Measurements from ENCODE around the gene RAB11FIP4. TPM values are rescaled to one million over a fixed set of nuclear protein-coding genes. Genes with fewer than 3 reads are reported as not detected.

RAB11FIP4 gene
- total and polyA plus RNA-seq, 2 of the 8 experiments (the other 6 are each of a cell fraction or from before 2014, with no cell fraction given) = 21.7 to 53.2 TPM

GRCh38 chr17:31495022-31495885 is 103.8 kb downstream of the RAB11FIP4 start:
- H3K23ac ChIP-seq (ENCODE audit: insufficient read length) = no peak overlapping the region
- H3K4me3 ChIP-seq (ENCODE audit: extremely low read depth in 1 of 4, insufficient read depth in 2 of 4, low read depth in 3 of 4, low read length in 4 of 4) = no peak overlapping the region
- no peaks in the 10 kb centered on the region for H3K23me2 ChIP-seq (ENCODE audit: low read depth, low read length)
- DNase-seq (ENCODE audit: low read depth in 1 of 2, low spot score in 2 of 2) = no peak
- H3K9me3 ChIP-seq (ENCODE audit: insufficient read depth in 2 of 2, low read depth in 1 of 2, low read length in 1 of 2) = no peaks in the 10 kb centered on the region
- H4K5ac ChIP-seq (ENCODE audit: insufficient read length, low read depth, low read length) = no peak overlapping the region
- ChIA-PET CTCF (ENCODE audit: partially characterized antibody) (interaction anchor here (0.6 to 1.6 kb wide), 8 partner anchors 15 to 1222 kb away, joined by 3 to 5 read pairs (median 4); no protein-coding TSS in a partner anchor), POLR2A (ENCODE audit: partially characterized antibody) (no interaction called here)
- H3K36me3 ChIP-seq (ENCODE audit: control insufficient read depth in 2 of 4, insufficient read depth in 4 of 4, low read length in 3 of 4) = no peaks in the 10 kb centered on the region
- H2AK5ac ChIP-seq (ENCODE audit: low read depth, low read length) = peak overlapping the region; percentile 69; the same call in 1 of the 2 replicates
- no peak overlapping the region for H2BK120ac ChIP-seq (replicated peaks; ENCODE audit: low read depth, low read length)
- WGBS, 2 experiments (ENCODE audit: extremely low coverage in 1 of 2, insufficient coverage in 1 of 2, insufficient read length in 1 of 2, insufficient replicate concordance in 2 of 2, low coverage in 1 of 2, low lambda C conversion rate in 2 of 2, missing lambda C conversion rate in 1 of 2) = 90% methylated on average over 9 of the region's 10 CpGs; no CpG with 5 or more reads in 1 of the 2 experiments
- H3K27ac ChIP-seq (ENCODE audit: low read depth, low read length) = no peak overlapping the region
- H2AFZ ChIP-seq (ENCODE audit: low read length) = no peak overlapping the region
- peak overlapping the region; percentile 9 for H4K91ac ChIP-seq (replicated peaks; ENCODE audit: insufficient read length, low read length)
- H3K9ac ChIP-seq (replicated peaks in 1 of 4; ENCODE audit: extremely low read depth in 1 of 4, low read depth in 3 of 4, low read length in 3 of 4) = no peak overlapping the region
- no peak overlapping the region for H3K4me2 ChIP-seq (ENCODE audit: insufficient read depth in 1 of 2, low read depth in 2 of 2, low read length in 2 of 2)
- H2BK12ac ChIP-seq (ENCODE audit: low read depth, low read length) = no peak overlapping the region
- no peak overlapping the region for H2BK15ac ChIP-seq (ENCODE audit: low read length)
- peaks cover 0 to 82% of the 10 kb centered on the region in 2 experiments; a peak in 2 of 4 replicates for H3K79me2 ChIP-seq (ENCODE audit: control insufficient read depth in 1 of 2, insufficient read depth in 2 of 2, low read length in 2 of 2)
- H4K20me1 ChIP-seq (replicated peaks in 1 of 2; ENCODE audit: control insufficient read depth in 1 of 2, insufficient read depth in 2 of 2, low read length in 2 of 2) = peaks cover 5 to 24% of the 10 kb centered on the region in 2 experiments
- no peak overlapping the region for H2BK20ac ChIP-seq (ENCODE audit: low read length)
- no peak overlapping the region; the same call in 1 of the 2 replicates for H4K8ac ChIP-seq (ENCODE audit: extremely low read depth, insufficient read depth, low read length)
- H3K27me3 ChIP-seq (replicated peaks in 1 of 4; ENCODE audit: control insufficient read depth in 3 of 4, extremely low read depth in 1 of 4, insufficient read depth in 3 of 4, low read length in 3 of 4) = no peaks in the 10 kb centered on the region
- no peak overlapping the region for H3K4ac ChIP-seq (replicated peaks; ENCODE audit: insufficient read length, low read depth, low read length)
- no peak overlapping the region for H3K56ac ChIP-seq (replicated peaks; ENCODE audit: insufficient read length, low read depth, low read length)
- H3K4me1 ChIP-seq (replicated peaks in 1 of 4; ENCODE audit: control insufficient read depth in 3 of 4, insufficient read depth in 4 of 4, low read length in 3 of 4) = peaks cover 12 to 55% (median 31%) of the 10 kb centered on the region in 4 experiments
- H2BK5ac ChIP-seq (ENCODE audit: low read depth, low read length) = peak overlapping the region; percentile 54; the same call in 1 of the 2 replicates
- H3K18ac ChIP-seq (ENCODE audit: extremely low read depth, low read length) = 0 out of 2 replicates have a peak overlapping the region, but pooled peaks have one; percentile 25
- peaks cover 14% of the 10 kb centered on the region for H3K79me1 ChIP-seq (ENCODE audit: low read depth, low read length)
- no peak for FAIRE-seq
- no peak overlapping the region for H3K14ac ChIP-seq (ENCODE audit: insufficient read length)
- no peak for TF ChIP-seq CTCF (IDR thresholded peaks at IDR 0.05; ENCODE audit: control extremely low read depth in 1 of 3, insufficient read depth in 1 of 3, low read depth in 1 of 3, low read length in 3 of 3)
- no peak for TF ChIP-seq MAX (IDR thresholded peaks at IDR 0.05)
- no peak for TF ChIP-seq ATF2 (IDR thresholded peaks at IDR 0.05; ENCODE audit: low read length)
- TF ChIP-seq RAD21 (IDR thresholded peaks at IDR 0.05 in 1 of 2, conservative IDR thresholded peaks at IDR 0.05 in 1 of 2; ENCODE audit: low read depth in 2 of 2, low read length in 2 of 2) = no peak
- TF ChIP-seq JUND (IDR thresholded peaks at IDR 0.05; ENCODE audit: low read length) = no peak
- TF ChIP-seq HDAC6 (IDR thresholded peaks at IDR 0.05; ENCODE audit: low read depth, low read length) = no peak
